Measurements from ENCODE around the gene NSD1. TPM values are rescaled to one million over a fixed set of nuclear protein-coding genes. Genes with fewer than 3 reads are reported as not detected.

NSD1 gene
- total RNA-seq, 1 experiment from 2014 or later, result 48.9 TPM

DNA sequence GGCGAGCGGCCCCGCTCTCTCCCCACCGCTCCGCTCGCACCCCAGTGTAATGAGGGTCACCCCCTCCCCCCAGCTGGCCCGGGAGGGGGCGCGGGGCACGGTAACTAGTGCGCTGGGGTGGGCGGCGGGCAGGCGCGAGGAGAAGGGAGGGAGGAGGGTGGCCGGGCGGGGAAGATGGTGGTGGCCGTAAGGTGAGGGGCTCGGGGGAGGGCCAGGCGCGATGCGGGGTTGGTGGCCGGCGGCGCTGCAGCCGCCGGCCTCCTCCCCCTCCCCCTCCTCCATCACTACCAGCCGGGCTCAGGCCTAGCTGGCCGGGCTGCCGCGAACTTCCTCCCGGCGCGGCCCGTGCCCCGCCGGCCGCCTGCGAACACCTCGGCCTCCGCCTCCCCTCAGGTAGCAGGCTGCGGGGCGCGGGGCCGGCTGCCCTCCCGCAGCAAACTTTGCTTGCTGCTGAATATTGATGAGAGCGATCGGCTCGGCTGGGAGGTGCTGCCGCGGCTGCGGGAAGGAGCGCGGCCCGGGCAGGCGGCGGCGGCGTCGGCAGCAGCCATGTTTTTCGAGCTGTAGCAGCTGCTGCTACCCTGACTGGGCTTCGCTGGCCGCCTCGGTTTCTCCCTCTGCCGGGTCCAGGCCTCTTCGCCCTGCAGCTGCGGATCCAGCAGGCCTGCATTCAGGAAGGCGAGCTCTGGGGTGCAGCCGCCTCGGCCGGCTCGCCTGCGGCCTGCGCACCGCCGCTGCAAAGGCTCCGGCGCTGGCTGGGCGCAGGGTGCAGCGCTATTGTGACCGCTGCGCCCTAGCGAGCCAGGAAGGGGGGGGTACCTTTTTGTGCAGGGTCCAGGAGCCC, 502 bp downstream of the NSD1 start:
- ATAC-seq (peak; percentile 58), DNase-seq (peak; percentile 42)
- Histone ChIP-seq H3F3A (ENCODE audit: low read length, unreplicated experiment) (no peaks in the 10 kb centered on the region), H3K27ac (ENCODE audit: low read length) (peak overlapping the region; percentile 35), H3K36me3 (ENCODE audit: low read depth, low read length) (peaks cover 17% of the 10 kb centered on the region), H3K9ac (ENCODE audit: low read length) (peak overlapping the region; percentile 99), H3K9me3 (ENCODE audit: low read length) (no peaks in the 10 kb centered on the region), H3K27me3 (ENCODE audit: low read length) (no peaks in the 10 kb centered on the region), H4K20me1 (ENCODE audit: low read length) (no peaks in the 10 kb centered on the region; the same call in 1 of the 2 replicates), H3K4me1 (ENCODE audit: insufficient read depth, low read length) (peaks cover 31% of the 10 kb centered on the region), H3K4me2 (ENCODE audit: low read length) (peak overlapping the region; percentile 98), H3K79me2 (ENCODE audit: low read length) (peaks cover 46% of the 10 kb centered on the region), H3K4me3 (ENCODE audit: low read length) (peak overlapping the region; percentile 79), H3K9me2 (replicated peaks; ENCODE audit: low read length) (no peaks in the 10 kb centered on the region), H2AFZ (ENCODE audit: low read length) (peak overlapping the region; percentile 94)
- TF ChIP-seq, protein P1, sequence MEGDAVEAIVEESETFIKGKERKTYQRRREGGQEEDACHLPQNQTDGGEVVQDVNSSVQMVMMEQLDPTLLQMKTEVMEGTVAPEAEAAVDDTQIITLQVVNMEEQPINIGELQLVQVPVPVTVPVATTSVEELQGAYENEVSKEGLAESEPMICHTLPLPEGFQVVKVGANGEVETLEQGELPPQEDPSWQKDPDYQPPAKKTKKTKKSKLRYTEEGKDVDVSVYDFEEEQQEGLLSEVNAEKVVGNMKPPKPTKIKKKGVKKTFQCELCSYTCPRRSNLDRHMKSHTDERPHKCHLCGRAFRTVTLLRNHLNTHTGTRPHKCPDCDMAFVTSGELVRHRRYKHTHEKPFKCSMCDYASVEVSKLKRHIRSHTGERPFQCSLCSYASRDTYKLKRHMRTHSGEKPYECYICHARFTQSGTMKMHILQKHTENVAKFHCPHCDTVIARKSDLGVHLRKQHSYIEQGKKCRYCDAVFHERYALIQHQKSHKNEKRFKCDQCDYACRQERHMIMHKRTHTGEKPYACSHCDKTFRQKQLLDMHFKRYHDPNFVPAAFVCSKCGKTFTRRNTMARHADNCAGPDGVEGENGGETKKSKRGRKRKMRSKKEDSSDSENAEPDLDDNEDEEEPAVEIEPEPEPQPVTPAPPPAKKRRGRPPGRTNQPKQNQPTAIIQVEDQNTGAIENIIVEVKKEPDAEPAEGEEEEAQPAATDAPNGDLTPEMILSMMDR (conservative IDR thresholded peaks at IDR 0.05; ENCODE audit: low read depth, low read length), result no peak
- TF ChIP-seq EZH2 (IDR thresholded peaks at IDR 0.05; ENCODE audit: low read length, unreplicated experiment) (no peak), EZH2phosphoT487 (IDR thresholded peaks at IDR 0.05; ENCODE audit: borderline replicate concordance, low read length) (no peak)
- no TSS peak for BruUV-seq (replicated peaks)
- POLR2A ChIA-PET (ENCODE audit: unreplicated experiment), result interaction anchor here (0.6 kb wide), 1 partner anchor 19 kb away, joined by 6 read pairs; no protein-coding TSS in a partner anchor
- CTCF ChIA-PET, result no interaction called here
- intact Hi-C loops (cut with micrococcal nuclease), result loop anchor here (5.0 kb wide), 1 partner anchor 168 kb away; the partner anchor contains the start of genes PRELID1 and RAB24

DNA sequence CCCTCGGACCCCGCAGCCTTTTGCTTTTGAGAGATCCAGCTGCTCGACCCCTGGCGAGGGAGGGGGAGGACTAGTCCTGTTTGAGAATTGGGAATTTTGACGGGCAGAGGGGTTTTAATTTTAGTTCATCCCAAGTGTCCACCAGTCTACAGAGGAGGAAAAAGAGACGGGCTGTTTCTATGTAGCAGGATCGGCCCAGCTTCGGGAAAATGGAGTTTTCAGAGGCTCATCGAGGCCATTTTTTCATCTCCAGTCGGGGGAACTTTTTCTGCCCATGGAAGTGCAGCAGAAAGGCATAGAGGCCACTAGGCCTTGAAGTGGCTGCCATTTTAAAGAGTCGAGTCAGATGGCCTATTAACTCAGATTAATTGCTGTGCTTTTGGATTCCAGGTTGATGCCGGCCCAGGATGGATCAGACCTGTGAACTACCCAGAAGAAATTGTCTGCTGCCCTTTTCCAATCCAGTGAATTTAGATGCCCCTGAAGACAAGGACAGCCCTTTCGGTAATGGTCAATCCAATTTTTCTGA, 1.2 kb downstream of the NSD1 start:
- Histone ChIP-seq H3K9ac (ENCODE audit: low read length) (peak overlapping the region; percentile 99), H3K4me1 (ENCODE audit: insufficient read depth, low read length) (peaks cover 31% of the 10 kb centered on the region), H3K4me2 (ENCODE audit: low read length) (peak overlapping the region; percentile 98), H3K27ac (ENCODE audit: low read length) (peak overlapping the region; percentile 35), H4K20me1 (ENCODE audit: low read length) (no peaks in the 10 kb centered on the region; the same call in 1 of the 2 replicates), H3K36me3 (ENCODE audit: low read depth, low read length) (peaks cover 17% of the 10 kb centered on the region), H2AFZ (ENCODE audit: low read length) (peak overlapping the region; percentile 94), H3K9me2 (replicated peaks; ENCODE audit: low read length) (no peaks in the 10 kb centered on the region), H3F3A (ENCODE audit: low read length, unreplicated experiment) (no peaks in the 10 kb centered on the region), H3K27me3 (ENCODE audit: low read length) (no peaks in the 10 kb centered on the region), H3K9me3 (ENCODE audit: low read length) (no peaks in the 10 kb centered on the region), H3K4me3 (ENCODE audit: low read length) (peak overlapping the region; percentile 79), H3K79me2 (ENCODE audit: low read length) (peaks cover 53% of the 10 kb centered on the region)
- CTCF ChIA-PET, result no interaction called here
- BruUV-seq (replicated peaks), result TSS peak; percentile 49
- intact Hi-C loops (cut with micrococcal nuclease), result loop anchor here (5.0 kb wide), 1 partner anchor 168 kb away; the partner anchor contains the start of genes PRELID1 and RAB24
- POLR2A ChIA-PET (ENCODE audit: unreplicated experiment), result no interaction called here
- no peak for TF ChIP-seq EZH2phosphoT487 (IDR thresholded peaks at IDR 0.05; ENCODE audit: borderline replicate concordance, low read length)
- no peak for TF ChIP-seq EZH2 (IDR thresholded peaks at IDR 0.05; ENCODE audit: low read length, unreplicated experiment)
- TF ChIP-seq, protein P1 (conservative IDR thresholded peaks at IDR 0.05; ENCODE audit: low read depth, low read length), result no peak
- DNase-seq (peak; percentile 14), ATAC-seq (peak; percentile 0; the same call in 1 of the 2 replicates)
